DOHH2 (cell line): Measurements from ENCODE around the gene EIF2S2.

Experiments
- H3F3A ChIP-seq: fragments of 200-600 bp; sonication (generic), shearing (Covaris generic); 2 replicates; pipeline ENCODE4 v1.6.0; 2016; ENCODE audit warnings: antibody characterized with exemption, mild to moderate bottlenecking; ENCODE audit not compliant: control insufficient read depth, insufficient read depth
- H3K27ac ChIP-seq: fragments of 200-600 bp; sonication (generic); 2 replicates; pipeline ENCODE4 v1.5.1; 2014; ENCODE audit warnings: low read depth, mild to moderate bottlenecking, low read length, moderate library complexity
- H3K27me3 ChIP-seq: fragments of 200-600 bp; sonication (generic); 2 replicates; pipeline ENCODE4 v1.6.1; 2014; ENCODE audit warnings: mild to moderate bottlenecking, low read length, mixed read lengths; ENCODE audit not compliant: control insufficient read depth
- H3K36me3 ChIP-seq: fragments of 200-600 bp; sonication (generic); 2 replicates; pipeline ENCODE4 v1.6.1; 2014; ENCODE audit warnings: mild to moderate bottlenecking, low read length, moderate library complexity, mixed read lengths; ENCODE audit not compliant: control insufficient read depth
- H3K4me1 ChIP-seq: fragments of 200-600 bp; sonication (generic); 2 replicates; pipeline ENCODE4 v1.6.1; 2014; ENCODE audit warnings: mild to moderate bottlenecking, low read length, mixed read lengths; ENCODE audit not compliant: control insufficient read depth
- H3K4me2 ChIP-seq: fragments of 200-600 bp; sonication (generic); 2 replicates; pipeline ENCODE4 v1.6.0; 2014; ENCODE audit warnings: mild to moderate bottlenecking, low read length, moderate library complexity
- H3K4me3 ChIP-seq: fragments of 200-600 bp; sonication (generic); 2 replicates; pipeline ENCODE4 v1.5.1; 2014; ENCODE audit warnings: mild to moderate bottlenecking, low read length, mixed read lengths
- H3K79me2 ChIP-seq: fragments of 200-600 bp; sonication (generic); 2 replicates; pipeline ENCODE4 v1.6.1; 2014; ENCODE audit warnings: mild to moderate bottlenecking, low read length, mixed read lengths; ENCODE audit not compliant: control insufficient read depth
- H3K9me2 ChIP-seq: fragments of 200-600 bp; sonication (generic); replicated peaks from 2 replicates; pipeline ENCODE4 v1.6.1; 2014; ENCODE audit warnings: mild to moderate bottlenecking, low read length, mixed read lengths; ENCODE audit not compliant: control insufficient read depth
- H3K9me3 ChIP-seq: fragments of 200-600 bp; sonication (generic); 2 replicates; pipeline ENCODE4 v1.6.1; 2014; ENCODE audit warnings: antibody characterized with exemption, low read length, mixed read lengths; ENCODE audit not compliant: control insufficient read depth, insufficient read depth
- H4K20me1 ChIP-seq: fragments of 200-600 bp; sonication (generic); 2 replicates; pipeline ENCODE4 v1.6.0; 2014; ENCODE audit warnings: low read depth, mild to moderate bottlenecking, antibody characterized with exemption, low read length, moderate library complexity; ENCODE audit not compliant: control insufficient read depth, insufficient read depth
- CTCF ChIP-seq: fragments of 200-600 bp; sonication (generic); IDR thresholded peaks from one replicate; pipeline ENCODE4 v1.5.1; 2014; ENCODE audit warnings: antibody characterized with exemption, mild to moderate bottlenecking, low read depth, low read length; ENCODE audit not compliant: poor library complexity, severe bottlenecking
- EZH2phosphoT487 ChIP-seq: fragments of 200-600 bp; sonication (generic); IDR thresholded peaks from 2 replicates; pipeline ENCODE4 v1.6.1; 2017; ENCODE audit warnings: borderline replicate concordance, mild to moderate bottlenecking, antibody characterized with exemption, low read length, moderate library complexity, mixed read lengths

Gene EIF2S2

GRCh38 chr20:34089655-34090345, 22.2 kb downstream of the EIF2S2 start:
- Histone ChIP-seq H3K36me3 (peaks cover 92% of the 10 kb centered on the region), H3K79me2 (peaks cover 37% of the 10 kb centered on the region), H3K4me1 (no peaks in the 10 kb centered on the region), H3K4me2 (no peak overlapping the region), H3K9me3 (no peaks in the 10 kb centered on the region), H3K27ac (no peak overlapping the region), H3K27me3 (no peaks in the 10 kb centered on the region), H3F3A (peaks cover 44% of the 10 kb centered on the region), H4K20me1 (peaks cover 5% of the 10 kb centered on the region; the same call in 1 of the 2 replicates), H3K4me3 (no peak overlapping the region), H3K9me2 (no peaks in the 10 kb centered on the region)
- TF ChIP-seq EZH2phosphoT487, result no peak
- TF ChIP-seq CTCF, result no peak

GRCh38 chr20:34089175-34089479, 22.9 kb downstream of the EIF2S2 start:
- no peak overlapping the region for H3K4me3 ChIP-seq
- no peaks in the 10 kb centered on the region for H3K27me3 ChIP-seq
- no peak overlapping the region for H3K4me2 ChIP-seq
- peaks cover 5% of the 10 kb centered on the region for H3K4me1 ChIP-seq
- no peaks in the 10 kb centered on the region for H3K9me3 ChIP-seq
- peaks cover 5% of the 10 kb centered on the region; the same call in 1 of the 2 replicates for H4K20me1 ChIP-seq
- H3F3A ChIP-seq, result peaks cover 45% of the 10 kb centered on the region
- H3K36me3 ChIP-seq, result peaks cover 92% of the 10 kb centered on the region
- H3K79me2 ChIP-seq, result peaks cover 37% of the 10 kb centered on the region
- no peak for TF ChIP-seq EZH2phosphoT487
- TF ChIP-seq CTCF, result no peak
- H3K9me2 ChIP-seq, result no peaks in the 10 kb centered on the region
- H3K27ac ChIP-seq, result no peak overlapping the region

GRCh38 chr20:34088305-34089174, 23.5 kb downstream of the EIF2S2 start:
- H3K9me2 ChIP-seq, result no peaks in the 10 kb centered on the region
- no peak overlapping the region for H3K4me3 ChIP-seq
- peaks cover 92% of the 10 kb centered on the region for H3K36me3 ChIP-seq
- no peaks in the 10 kb centered on the region for H3K9me3 ChIP-seq
- TF ChIP-seq EZH2phosphoT487 (no peak), CTCF (no peak)
- no peaks in the 10 kb centered on the region for H3K27me3 ChIP-seq
- H3K79me2 ChIP-seq, result peaks cover 37% of the 10 kb centered on the region
- peaks cover 48% of the 10 kb centered on the region for H3F3A ChIP-seq
- H3K27ac ChIP-seq, result no peak overlapping the region
- H3K4me2 ChIP-seq, result no peak overlapping the region
- H3K4me1 ChIP-seq, result peaks cover 11% of the 10 kb centered on the region
- peaks cover 5% of the 10 kb centered on the region for H4K20me1 ChIP-seq
